Prostate gland (tissue), 2 donors: Measurements from ENCODE around the gene LARGE1.

ENCODE experiments used
- CTCF ChIP-seq, 4 experiments: fragments of 200-600 bp in 2 of 4; fragments of 450-650 bp in 2 of 4; sonication (generic) in 2 of 4; IDR thresholded peaks; 1 replicate in 3 of 4; 2 replicates in 1 of 4; pipeline ENCODE4 v1.5.1; 2016 to 2019; ENCODE audit warnings: antibody characterized with exemption in 4 of 4, mild to moderate bottlenecking in 2 of 4, moderate library complexity in 2 of 4
- POLR2A ChIP-seq: fragments of 450-650 bp; IDR thresholded peaks from one replicate; pipeline ENCODE4 v1.6.1; 2016; ENCODE audit warnings: antibody characterized with exemption, mild to moderate bottlenecking
- POLR2AphosphoS5 ChIP-seq: sonication (generic); formaldehyde crosslinking; IDR thresholded peaks from one replicate; pipeline ENCODE4 v1.6.1; 2017; ENCODE audit warnings: antibody characterized with exemption

GRCh38 chr22:33798401-33798800, 121.9 kb downstream of the LARGE1 start:
- no peak for TF ChIP-seq POLR2AphosphoS5
- no peak for TF ChIP-seq CTCF (IDR thresholded peaks at IDR 0.05)
- no peak for TF ChIP-seq POLR2A
